GM12874 (cell line): ENCODE data around the gene ALK.

Experiments used
- CTCF ChIP-seq: IDR thresholded peaks from 2 replicates; pipeline ENCODE4 v1.5.1; 2011; ENCODE audit warnings: low read depth, mild to moderate bottlenecking, control low read depth, low read length, moderate library complexity; ENCODE audit not compliant: insufficient read depth

ALK gene

DNA sequence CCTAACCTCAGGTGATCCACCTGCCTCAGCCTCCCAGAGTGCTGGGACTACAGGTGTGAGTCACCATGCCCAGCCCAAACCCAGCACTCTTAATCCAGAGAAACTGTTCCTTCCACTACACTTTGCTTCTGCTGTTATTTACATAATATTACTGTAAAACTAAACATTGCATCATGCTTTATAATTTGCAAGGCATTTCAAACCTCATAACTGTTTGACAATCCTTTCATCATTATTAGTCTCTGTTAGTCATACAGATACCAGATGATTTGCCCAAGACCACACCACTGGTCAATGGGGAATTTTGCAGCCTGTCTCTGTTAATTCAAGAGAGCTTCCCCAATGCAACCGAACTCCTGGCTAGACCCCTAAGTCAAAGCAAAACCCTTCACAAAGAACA, 338.3 kb downstream of the ALK start:
- no peak for TF ChIP-seq CTCF

DNA sequence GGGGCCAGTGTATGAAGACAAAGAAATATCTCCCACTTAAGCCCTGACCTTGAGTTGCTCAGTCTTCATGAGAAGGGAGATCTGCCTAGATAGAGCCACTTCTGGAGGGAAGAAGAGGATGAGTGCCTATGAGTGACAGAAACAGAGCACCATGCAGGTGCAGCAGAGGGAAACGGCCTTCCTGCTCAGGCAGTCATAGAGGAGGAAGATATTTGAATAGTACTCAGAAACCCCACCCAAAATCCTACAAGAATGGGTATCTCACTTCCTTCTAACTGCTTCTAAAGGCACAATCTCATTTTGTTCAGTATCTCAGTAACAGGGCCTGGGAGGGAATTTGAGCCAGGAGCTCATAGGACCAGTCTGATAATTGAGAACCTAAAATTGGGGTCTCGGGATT, 339.3 kb downstream of the ALK start:
- TF ChIP-seq CTCF = no peak

DNA sequence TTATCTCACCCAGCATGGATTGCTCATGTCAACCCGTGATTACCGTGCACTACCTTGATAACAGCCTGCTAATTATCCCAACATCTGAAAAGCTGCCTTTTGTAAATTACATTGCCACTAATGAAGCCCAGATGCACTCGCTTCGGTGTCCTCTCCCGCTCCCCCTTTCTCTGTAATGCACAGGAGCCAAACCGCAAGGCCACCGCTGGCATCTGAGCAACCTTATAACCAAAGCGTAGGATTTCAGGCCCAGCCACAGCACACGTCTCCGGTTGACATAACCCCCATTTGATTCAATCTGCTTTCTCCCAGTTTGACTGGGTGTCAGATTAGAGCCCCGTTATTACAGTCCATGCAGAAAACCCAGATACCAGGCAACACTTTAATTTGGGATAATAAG, 341.2 kb downstream of the ALK start:
- TF ChIP-seq CTCF = no peak

DNA sequence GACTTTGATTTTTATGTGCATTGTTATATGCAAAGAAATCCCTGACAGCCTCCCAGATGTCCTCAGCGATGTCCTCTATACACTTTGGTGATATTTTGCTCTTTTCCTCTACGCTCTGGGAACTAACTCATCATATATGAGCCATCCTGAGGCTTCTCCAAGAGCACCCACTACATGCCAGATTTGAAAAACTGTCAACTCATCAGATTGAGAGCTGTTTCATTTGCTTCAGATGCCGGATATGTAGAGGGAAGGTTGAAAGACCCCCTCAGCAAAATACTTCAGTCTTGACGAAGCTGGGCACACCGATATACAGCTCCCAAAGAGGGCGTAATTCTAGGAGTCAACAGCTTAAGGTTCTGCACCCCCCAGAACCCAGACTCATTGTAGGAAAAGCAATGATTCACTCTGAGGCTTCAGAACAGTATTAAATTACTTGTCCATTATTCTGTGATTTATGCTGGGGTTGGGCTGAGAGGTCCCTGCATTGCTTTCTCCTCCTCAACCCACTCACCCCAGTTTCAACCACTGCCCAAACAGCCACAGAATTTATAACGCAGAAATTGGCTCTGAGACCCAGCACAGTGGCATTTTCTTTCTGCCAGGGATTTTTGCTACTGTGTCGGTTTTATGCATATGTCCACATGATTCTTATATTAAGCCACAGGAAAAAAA, 341.8 kb downstream of the ALK start:
- TF ChIP-seq CTCF = no peak

GRCh38 chr2:29578084-29578598, 343.2 kb downstream of the ALK start:
- no peak for TF ChIP-seq CTCF

- TF ChIP-seq CTCF = no peak
Observed at GRCh38 chr2:29576231-29576630, 345.2 kb downstream of the ALK start.

GRCh38 chr2:29575370-29575890, 346.0 kb downstream of the ALK start:
- TF ChIP-seq CTCF = no peak
